Measurements from ENCODE around the gene CRYAB.

DNA sequence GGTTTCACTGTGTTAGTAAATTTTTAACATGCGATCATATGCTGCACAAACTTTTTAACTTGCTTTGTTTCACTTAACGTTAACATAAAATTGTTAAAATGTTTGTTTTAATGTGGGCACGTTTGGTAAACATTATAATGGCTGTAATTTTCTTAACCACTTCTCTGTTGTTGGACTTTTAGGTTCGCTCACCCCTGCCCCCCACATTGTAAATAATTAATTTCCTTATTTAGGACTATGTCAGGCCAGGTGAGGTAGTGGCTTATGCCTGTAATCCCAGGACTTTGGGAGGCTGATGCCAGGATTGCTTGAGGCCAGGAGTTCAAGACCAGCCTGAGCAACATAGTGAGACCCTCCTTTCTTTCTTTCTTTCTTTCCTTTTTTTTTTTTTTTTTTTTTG, 18.9 kb upstream of the CRYAB start:
- TF ChIP-seq, protein P1, sequence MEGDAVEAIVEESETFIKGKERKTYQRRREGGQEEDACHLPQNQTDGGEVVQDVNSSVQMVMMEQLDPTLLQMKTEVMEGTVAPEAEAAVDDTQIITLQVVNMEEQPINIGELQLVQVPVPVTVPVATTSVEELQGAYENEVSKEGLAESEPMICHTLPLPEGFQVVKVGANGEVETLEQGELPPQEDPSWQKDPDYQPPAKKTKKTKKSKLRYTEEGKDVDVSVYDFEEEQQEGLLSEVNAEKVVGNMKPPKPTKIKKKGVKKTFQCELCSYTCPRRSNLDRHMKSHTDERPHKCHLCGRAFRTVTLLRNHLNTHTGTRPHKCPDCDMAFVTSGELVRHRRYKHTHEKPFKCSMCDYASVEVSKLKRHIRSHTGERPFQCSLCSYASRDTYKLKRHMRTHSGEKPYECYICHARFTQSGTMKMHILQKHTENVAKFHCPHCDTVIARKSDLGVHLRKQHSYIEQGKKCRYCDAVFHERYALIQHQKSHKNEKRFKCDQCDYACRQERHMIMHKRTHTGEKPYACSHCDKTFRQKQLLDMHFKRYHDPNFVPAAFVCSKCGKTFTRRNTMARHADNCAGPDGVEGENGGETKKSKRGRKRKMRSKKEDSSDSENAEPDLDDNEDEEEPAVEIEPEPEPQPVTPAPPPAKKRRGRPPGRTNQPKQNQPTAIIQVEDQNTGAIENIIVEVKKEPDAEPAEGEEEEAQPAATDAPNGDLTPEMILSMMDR (IDR thresholded peaks at IDR 0.05) = no peak
- TF ChIP-seq EZH2 (IDR thresholded peaks at IDR 0.05; ENCODE audit: borderline replicate concordance, insufficient read depth, low read depth, low read length, poor library complexity, severe bottlenecking) = no peak
